IMR-90 (cell line): ENCODE results near the gene MLLT10. TPM values are rescaled to one million over a fixed set of nuclear protein-coding genes. Genes with fewer than 3 reads are reported as not detected.

Source experiments
- ATAC-seq: fragments of 200-7000 bp; cut with Tn5 transposase; 2 replicates; pipeline ENCODE4 v1.9.1; 2020; ENCODE audit warnings: low read depth, mild to moderate bottlenecking, moderate library complexity
- BruUV-seq: library from RNA; stranded (reverse); fragments of 400-500 nt; replicated peaks from 2 replicates; lab custom pipeline; 2021; lab: Mats Ljungman, UMichigan
- CTCF ChIA-PET: fragments of 300-600 bp; formaldehyde crosslinking; extraction: SDS; loops from one replicate; lab custom pipeline; 2021; ENCODE audit warnings: antibody characterized with exemption; lab: Yijun Ruan, JAX
- POLR2A ChIA-PET: fragments of 300-600 bp; sonication (Branson Sonifier 250); formaldehyde crosslinking; loops from one replicate; lab custom pipeline; 2022; ENCODE audit warnings: antibody characterized with exemption; ENCODE audit not compliant: unreplicated experiment; lab: Charles Lee
- DNase-seq: peaks from one replicate; pipeline ENCODE4 v3.0.0; 2013
- H2AFZ ChIP-seq: replicated peaks from 2 replicates; pipeline ENCODE3; 2013; ENCODE audit warnings: low read length, mild to moderate bottlenecking; ENCODE audit not compliant: poor library complexity
- H2AK5ac ChIP-seq: 2 replicates; pipeline ENCODE4 v1.6.1; 2013; ENCODE audit warnings: low read depth, low read length, inconsistent platforms
- H2AK9ac ChIP-seq: replicated peaks from 2 replicates; pipeline ENCODE3; 2013; ENCODE audit warnings: mild to moderate bottlenecking, low read depth, low read length, moderate library complexity; ENCODE audit not compliant: poor library complexity
- H2BK120ac ChIP-seq: 2 replicates; pipeline ENCODE4 v1.6.1; 2013; ENCODE audit warnings: low read depth, low read length, inconsistent platforms
- H2BK15ac ChIP-seq: 3 replicates; pipeline ENCODE4 v1.6.1; 2013; ENCODE audit warnings: low read depth, low read length, inconsistent platforms
- H2BK20ac ChIP-seq: 2 replicates; pipeline ENCODE4 v1.6.1; 2013; ENCODE audit warnings: low read depth, mild to moderate bottlenecking, inconsistent platforms, low read length, moderate library complexity
- H2BK5ac ChIP-seq: 2 replicates; pipeline ENCODE4 v1.6.1; 2013; ENCODE audit warnings: mild to moderate bottlenecking, low read depth, low read length, inconsistent platforms; ENCODE audit not compliant: poor library complexity, severe bottlenecking
- H3K14ac ChIP-seq: replicated peaks from 2 replicates; pipeline ENCODE4 v1.6.1; 2013; ENCODE audit warnings: low read depth, low read length, inconsistent platforms
- H3K18ac ChIP-seq: 2 replicates; pipeline ENCODE4 v1.6.1; 2013; ENCODE audit warnings: low read depth, low read length, control low read depth
- H3K23ac ChIP-seq: 2 replicates; pipeline ENCODE4 v1.6.1; 2013; ENCODE audit warnings: low read depth, low read length, inconsistent platforms
- H3K27ac ChIP-seq: 2 replicates; pipeline ENCODE4 v1.5.1; 2013; ENCODE audit warnings: mild to moderate bottlenecking, control low read depth, low read length; ENCODE audit not compliant: insufficient read depth
- H3K27me3 ChIP-seq: 2 replicates; pipeline ENCODE4 v1.6.1; 2013; ENCODE audit warnings: low read length; ENCODE audit not compliant: control insufficient read depth, insufficient read depth
- H3K36me3 ChIP-seq: 2 replicates; pipeline ENCODE4 v1.6.1; 2013; ENCODE audit warnings: low read length, mixed read lengths; ENCODE audit not compliant: control insufficient read depth, insufficient read depth
- H3K4ac ChIP-seq: 2 replicates; pipeline ENCODE4 v1.6.1; 2013; ENCODE audit warnings: low read depth, low read length, inconsistent platforms
- H3K4me1 ChIP-seq: 2 replicates; pipeline ENCODE4 v1.6.1; 2013; ENCODE audit warnings: low read length, mixed read lengths; ENCODE audit not compliant: control insufficient read depth, insufficient read depth
- H3K4me2 ChIP-seq: 2 replicates; pipeline ENCODE4 v1.6.1; 2013; ENCODE audit warnings: low read depth, mild to moderate bottlenecking, control low read depth, low read length, moderate library complexity
- H3K4me3 ChIP-seq: 2 replicates; pipeline ENCODE4 v1.5.1; 2013; ENCODE audit warnings: low read depth, mild to moderate bottlenecking, control low read depth, low read length, moderate library complexity; ENCODE audit not compliant: insufficient read depth
- H3K56ac ChIP-seq: 2 replicates; pipeline ENCODE4 v1.6.1; 2013; ENCODE audit warnings: low read length, inconsistent platforms; ENCODE audit not compliant: insufficient read depth; ENCODE audit errors: extremely low read depth
- H3K79me1 ChIP-seq, 2 experiments: 2 replicates each; pipeline ENCODE4 v1.6.1; 2013; ENCODE audit warnings: low read length in 2 of 2, inconsistent platforms in 1 of 2, low read depth in 1 of 2
- H3K9ac ChIP-seq: 2 replicates; pipeline ENCODE4 v1.6.1; 2013; ENCODE audit warnings: low read depth, low read length, control low read depth
- H3K9me1 ChIP-seq: 2 replicates; pipeline ENCODE4 v1.6.1; 2013; ENCODE audit warnings: low read length, inconsistent platforms; ENCODE audit not compliant: insufficient read depth
- H3K9me3 ChIP-seq: 2 replicates; pipeline ENCODE4 v1.6.1; 2013; ENCODE audit warnings: low read length; ENCODE audit not compliant: control insufficient read depth, insufficient read depth
- H4K20me1 ChIP-seq: 2 replicates; pipeline ENCODE4 v1.6.1; 2013; ENCODE audit warnings: low read length, inconsistent platforms; ENCODE audit not compliant: insufficient read depth
- H4K5ac ChIP-seq: 2 replicates; pipeline ENCODE4 v1.6.1; 2013; ENCODE audit warnings: mild to moderate bottlenecking, low read depth, low read length, control low read depth
- H4K8ac ChIP-seq, 2 experiments: 2 replicates each; pipeline ENCODE4 v1.6.1; 2013; ENCODE audit warnings: low read depth in 2 of 2, low read length in 2 of 2, control low read depth in 1 of 2, inconsistent platforms in 1 of 2
- H4K91ac ChIP-seq: 2 replicates; pipeline ENCODE4 v1.6.1; 2013; ENCODE audit warnings: low read depth, low read length, inconsistent platforms; ENCODE audit not compliant: insufficient read depth
- MAFK ChIP-seq: IDR thresholded peaks from 2 replicates; pipeline ENCODE4 v1.6.1; 2012; ENCODE audit warnings: low read depth, low read length, improper control_type of control experiment
- RCOR1 ChIP-seq: IDR thresholded peaks from 2 replicates; pipeline ENCODE4 v1.6.1; 2012; ENCODE audit warnings: mild to moderate bottlenecking, low read length, improper control_type of control experiment; ENCODE audit not compliant: insufficient replicate concordance
- WGBS, 2 experiments: methylation state at CpG; one replicate each; pipeline versions ENCODE4 v1.1.5 to v1.1.7; 2013; ENCODE audit warnings: missing lambda C conversion rate in 2 of 2; ENCODE audit not compliant: insufficient read length in 1 of 2; ENCODE audit errors: extremely low coverage in 2 of 2; 5-methylcytosine and 5-hydroxymethylcytosine counted together
- dilution Hi-C: fragments of 300-500 bp; cut with HindIII; formaldehyde crosslinking; loops from one replicate; pipeline ENCODE4 v1.14.3; 2018; ENCODE audit warnings: low sequenced_read_pairs; ENCODE audit not compliant: unreplicated experiment
- in situ Hi-C: fragments of 300-500 bp; cut with MboI; formaldehyde crosslinking; loops from 3 replicates; pipeline ENCODE4 v1.14.3; 2019; ENCODE audit warnings: low sequenced_read_pairs, inconsistent platforms, mixed read lengths
- intact Hi-C: fragments of 100-400 bp; cut with micrococcal nuclease; formaldehyde crosslinking; loops from 2 replicates; pipeline ENCODE4 v1.10.0; 2022
- polyA plus RNA-seq, 3 experiments: library from polyadenylated mRNA; depleted of rRNA; stranded (reverse); fragments of >200 nt; gene quantifications; 2 replicates each; pipeline ENCODE4 v1.2.3, GENCODE V29; 2012; ENCODE audit warnings: low replicate concordance in 1 of 3
- total RNA-seq: library from RNA; depleted of rRNA; stranded (reverse); fragments of >200 nt; gene quantifications from 2 replicates; pipeline ENCODE4 v1.2.3, GENCODE V29; 2012
- TF ChIP-seq, protein P1 (sequence below): conservative IDR thresholded peaks from 2 replicates; pipeline ENCODE4 v1.5.1; 2012; ENCODE audit warnings: mild to moderate bottlenecking, low read depth, low read length, improper control_type of control experiment

The MLLT10 gene
- total and polyA plus RNA-seq, 2 of the 4 experiments (the other 2 are of a cell fraction): 22.5 to 29.0 TPM

DNA sequence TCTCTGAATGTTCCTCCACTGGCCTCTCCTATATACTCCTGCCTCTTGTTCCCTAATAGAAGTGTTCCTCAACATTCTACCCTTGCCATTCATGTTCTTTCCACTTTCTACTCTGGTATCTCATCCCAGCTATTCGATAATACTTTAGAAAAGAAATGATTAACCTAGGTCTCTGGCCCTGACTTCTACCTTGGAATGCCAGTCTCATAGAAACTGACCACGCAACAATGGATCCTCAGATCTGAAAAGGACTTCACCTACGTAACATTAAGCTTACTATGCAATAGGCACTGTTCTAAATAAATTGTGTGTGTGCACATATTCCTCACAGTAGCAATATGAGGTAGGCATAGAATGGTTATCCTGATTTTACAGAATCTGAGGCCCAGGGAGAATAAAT lies 235.0 kb downstream of the MLLT10 start:
- no peak overlapping the region for H2AK9ac ChIP-seq
- dilution Hi-C loops (no loop called here), in situ Hi-C loops (no loop called here), intact Hi-C loops (no loop called here)
- H3K9me3 ChIP-seq: no peaks in the 10 kb centered on the region
- no peak overlapping the region for H2BK120ac ChIP-seq
- no peak overlapping the region for H4K91ac ChIP-seq
- no peak overlapping the region for H3K23ac ChIP-seq
- WGBS, 2 experiments: no CpG with 5 or more reads among the region's 3 CpGs
- H3K4me3 ChIP-seq: no peak overlapping the region
- H3K4ac ChIP-seq: no peak overlapping the region
- no peaks in the 10 kb centered on the region; a peak in 1 of 4 replicates for H3K79me1 ChIP-seq
- H4K8ac ChIP-seq: no peak overlapping the region
- TF ChIP-seq, protein P1, sequence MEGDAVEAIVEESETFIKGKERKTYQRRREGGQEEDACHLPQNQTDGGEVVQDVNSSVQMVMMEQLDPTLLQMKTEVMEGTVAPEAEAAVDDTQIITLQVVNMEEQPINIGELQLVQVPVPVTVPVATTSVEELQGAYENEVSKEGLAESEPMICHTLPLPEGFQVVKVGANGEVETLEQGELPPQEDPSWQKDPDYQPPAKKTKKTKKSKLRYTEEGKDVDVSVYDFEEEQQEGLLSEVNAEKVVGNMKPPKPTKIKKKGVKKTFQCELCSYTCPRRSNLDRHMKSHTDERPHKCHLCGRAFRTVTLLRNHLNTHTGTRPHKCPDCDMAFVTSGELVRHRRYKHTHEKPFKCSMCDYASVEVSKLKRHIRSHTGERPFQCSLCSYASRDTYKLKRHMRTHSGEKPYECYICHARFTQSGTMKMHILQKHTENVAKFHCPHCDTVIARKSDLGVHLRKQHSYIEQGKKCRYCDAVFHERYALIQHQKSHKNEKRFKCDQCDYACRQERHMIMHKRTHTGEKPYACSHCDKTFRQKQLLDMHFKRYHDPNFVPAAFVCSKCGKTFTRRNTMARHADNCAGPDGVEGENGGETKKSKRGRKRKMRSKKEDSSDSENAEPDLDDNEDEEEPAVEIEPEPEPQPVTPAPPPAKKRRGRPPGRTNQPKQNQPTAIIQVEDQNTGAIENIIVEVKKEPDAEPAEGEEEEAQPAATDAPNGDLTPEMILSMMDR: no peak
- TF ChIP-seq RCOR1: no peak
- TF ChIP-seq MAFK: no peak
- ATAC-seq (no peak), DNase-seq (no peak)
- no peak overlapping the region for H3K18ac ChIP-seq
- H2AK5ac ChIP-seq: no peak overlapping the region
- H3K9ac ChIP-seq: no peak overlapping the region
- no peak overlapping the region for H2BK15ac ChIP-seq
- H4K5ac ChIP-seq: no peak overlapping the region
- H2AFZ ChIP-seq: no peak overlapping the region
- H3K4me2 ChIP-seq: no peak overlapping the region
- POLR2A ChIA-PET: no interaction called here
- BruUV-seq: no TSS peak
- H2BK20ac ChIP-seq: no peak overlapping the region
- H4K20me1 ChIP-seq: no peaks in the 10 kb centered on the region
- CTCF ChIA-PET: no interaction called here
- no peak overlapping the region for H3K56ac ChIP-seq
- H3K27ac ChIP-seq: no peak overlapping the region
- no peaks in the 10 kb centered on the region for H3K9me1 ChIP-seq
- no peaks in the 10 kb centered on the region for H3K4me1 ChIP-seq
- H3K27me3 ChIP-seq: no peaks in the 10 kb centered on the region
- 0 out of 2 replicates have a peak, but pooled peaks cover 1% of the 10 kb centered on the region for H3K36me3 ChIP-seq
- H3K14ac ChIP-seq: no peak overlapping the region
- H2BK5ac ChIP-seq: no peak overlapping the region
